Liver (tissue), 9 donors: ENCODE results near the gene GAGE10. TPM values are rescaled to one million over a fixed set of nuclear protein-coding genes. Genes with fewer than 3 reads are reported as not detected.

Experiments
- DNase-seq: peaks from one replicate; pipeline ENCODE4 v3.0.0-alpha.2; 2017; ENCODE audit warnings: low spot score
- H3K27ac ChIP-seq, 2 donors: one replicate each; pipeline ENCODE4 v1.7.0; 2013; ENCODE audit warnings: inconsistent platforms in 2 of 2, low read length in 2 of 2, control low read depth in 1 of 2, low read depth in 1 of 2, mild to moderate bottlenecking in 1 of 2
- H3K27me3 ChIP-seq, 4 donors: one replicate each; pipeline versions ENCODE4 v1.6.1 to v1.7.0; 2013; ENCODE audit warnings: low read length in 3 of 4, inconsistent platforms in 1 of 4, mild to moderate bottlenecking in 1 of 4, moderate library complexity in 1 of 4; ENCODE audit not compliant: control insufficient read depth in 4 of 4, insufficient read depth in 4 of 4
- H3K36me3 ChIP-seq, 4 donors: one replicate each; pipeline versions ENCODE4 v1.6.1 to v1.7.0; 2013; ENCODE audit warnings: low read length in 3 of 4, mild to moderate bottlenecking in 3 of 4, low read depth in 1 of 4, moderate library complexity in 1 of 4; ENCODE audit not compliant: control insufficient read depth in 4 of 4, insufficient read depth in 3 of 4
- H3K4me1 ChIP-seq, 4 donors: one replicate each; pipeline versions ENCODE4 v1.6.1 to v1.7.0; 2013; ENCODE audit warnings: low read length in 3 of 4, mild to moderate bottlenecking in 3 of 4, moderate library complexity in 1 of 4; ENCODE audit not compliant: control insufficient read depth in 4 of 4, insufficient read depth in 4 of 4
- H3K4me3 ChIP-seq, 3 donors: one replicate each; pipeline versions ENCODE4 v1.6.1 to v1.7.0; 2013; ENCODE audit warnings: low read length in 3 of 3, control low read depth in 1 of 3, low read depth in 1 of 3, mild to moderate bottlenecking in 1 of 3
- H3K9ac ChIP-seq, 2 donors: one replicate each; pipeline ENCODE4 v1.7.0; 2013; ENCODE audit warnings: low read length in 2 of 2, mild to moderate bottlenecking in 2 of 2, moderate library complexity in 2 of 2, control low read depth in 1 of 2, low read depth in 1 of 2
- H3K9me3 ChIP-seq, 4 donors: one replicate each; pipeline versions ENCODE4 v1.6.1 to v1.7.0; 2013; ENCODE audit warnings: low read length in 3 of 4; ENCODE audit not compliant: control insufficient read depth in 4 of 4
- ATF3 ChIP-seq: IDR thresholded peaks from 2 replicates; pipeline ENCODE4 v1.6.1; 2016; ENCODE audit warnings: antibody characterized with exemption
- CTCF ChIP-seq: fragments of 150-350 bp; IDR thresholded peaks from 2 replicates; pipeline ENCODE4 v1.5.1; 2017; ENCODE audit warnings: improper control_type of control experiment, low read depth, low read length; ENCODE audit not compliant: missing input control
- EGR1 ChIP-seq, 2 donors: IDR thresholded peaks; 2 replicates each; pipeline ENCODE4 v1.6.1; 2016 to 2018; ENCODE audit warnings: antibody characterized with exemption in 2 of 2, low read depth in 2 of 2
- FOXA1 ChIP-seq: IDR thresholded peaks from 2 replicates; pipeline ENCODE4 v1.6.1; 2016; ENCODE audit warnings: antibody characterized with exemption
- FOXA2 ChIP-seq: IDR thresholded peaks from 2 replicates; pipeline ENCODE4 v1.6.1; 2016; ENCODE audit warnings: antibody characterized with exemption
- GABPA ChIP-seq, 2 donors: IDR thresholded peaks in 1 of 2; conservative IDR thresholded peaks in 1 of 2; 2 replicates each; pipeline ENCODE4 v1.6.1; 2016; ENCODE audit warnings: antibody characterized with exemption in 2 of 2, mild to moderate bottlenecking in 1 of 2, moderate library complexity in 1 of 2
- HNF4A ChIP-seq, 2 donors: conservative IDR thresholded peaks; 2 replicates each; pipeline ENCODE4 v1.6.1; 2016; ENCODE audit warnings: antibody characterized with exemption in 2 of 2, mild to moderate bottlenecking in 2 of 2
- HNF4G ChIP-seq: IDR thresholded peaks from 2 replicates; pipeline ENCODE4 v1.6.1; 2016; ENCODE audit warnings: antibody characterized with exemption
- JUND ChIP-seq, 2 donors: IDR thresholded peaks; 2 replicates each; pipeline ENCODE4 v1.6.1; 2016; ENCODE audit warnings: antibody characterized with exemption in 2 of 2
- MAX ChIP-seq: IDR thresholded peaks from 2 replicates; pipeline ENCODE4 v1.6.1; 2016; ENCODE audit warnings: antibody characterized with exemption
- NR2F2 ChIP-seq: IDR thresholded peaks from 2 replicates; pipeline ENCODE4 v1.6.1; 2016; ENCODE audit warnings: antibody characterized with exemption
- RAD21 ChIP-seq, 2 donors: IDR thresholded peaks; 2 replicates each; pipeline ENCODE4 v1.6.1; 2016; ENCODE audit warnings: antibody characterized with exemption in 2 of 2, mild to moderate bottlenecking in 2 of 2
- REST ChIP-seq: IDR thresholded peaks from 2 replicates; pipeline ENCODE4 v1.6.1; 2016; ENCODE audit warnings: antibody characterized with exemption, mild to moderate bottlenecking
- RXRA ChIP-seq, 2 donors: IDR thresholded peaks; 2 replicates each; pipeline ENCODE4 v1.6.1; 2017 to 2018; ENCODE audit warnings: antibody characterized with exemption in 2 of 2, mild to moderate bottlenecking in 1 of 2
- SP1 ChIP-seq: IDR thresholded peaks from 2 replicates; pipeline ENCODE4 v1.6.1; 2018; ENCODE audit warnings: antibody characterized with exemption, mild to moderate bottlenecking
- TAF1 ChIP-seq: conservative IDR thresholded peaks from 2 replicates; pipeline ENCODE4 v1.6.1; 2016; ENCODE audit warnings: antibody characterized with exemption, mild to moderate bottlenecking
- YY1 ChIP-seq: IDR thresholded peaks from 2 replicates; pipeline ENCODE4 v1.6.1; 2016; ENCODE audit warnings: antibody characterized with exemption, mild to moderate bottlenecking
- ZBTB33 ChIP-seq: IDR thresholded peaks from 2 replicates; pipeline ENCODE4 v1.6.1; 2016; ENCODE audit warnings: antibody characterized with exemption
- WGBS: extraction: QIAGEN DNeasy Blood & Tissue Kit; methylation state at CpG from one replicate; pipeline ENCODE4 v1.1.7; 2013; 5-methylcytosine and 5-hydroxymethylcytosine counted together
- polyA plus RNA-seq, 2 donors: library from polyadenylated mRNA; stranded (reverse) in 1 of 2; unstranded in 1 of 2; fragments of 200-250 nt in 1 of 2; fragments of >200 nt in 1 of 2; fragmentation: Nextera tagmentation in 1 of 2; extraction: Ambion mirVana in 1 of 2; gene quantifications; one replicate each; pipeline versions ENCODE4 v1.2.1 to v1.2.3, GENCODE V29; 2013 to 2015
- total RNA-seq, 2 donors: library from RNA; depleted of rRNA; stranded (reverse); fragments of >200 nt; gene quantifications; one replicate each; pipeline ENCODE4 v1.2.3, GENCODE V29; 2014
- donor health status: healthy.
- donor health status: healthy.
- donor health status: healthy.
- donor health status: healthy.
- donor health status: healthy.

Gene GAGE10
- total and polyA plus RNA-seq, 4 donors, result not detected

GRCh38 chrX:49287665-49288064, 15.8 kb upstream of the GAGE10 start:
- Histone ChIP-seq H3K36me3 (no peaks in the 10 kb centered on the region), H3K27me3 (no peaks in the 10 kb centered on the region), H3K27ac (no peak overlapping the region), H3K4me1 (peaks cover 0 to 4% (median under 1%) of the 10 kb centered on the region in 4 donors), H3K4me3 (no peak overlapping the region), H3K9me3 (no peaks in the 10 kb centered on the region), H3K9ac (no peak overlapping the region)
- TF ChIP-seq ATF3 (no peak), CTCF (no peak), RAD21 (IDR thresholded peaks at IDR 0.05) (no peak), EGR1 (IDR thresholded peaks at IDR 0.05; ENCODE audit: low read depth in 2 of 2) (no peak), YY1 (no peak)
- 91% methylated on average over 1 of the region's 1 CpG for WGBS
- DNase-seq, result no peak

GRCh38 chrX:49290215-49290614, 13.2 kb upstream of the GAGE10 start:
- TF ChIP-seq YY1 (no peak), CTCF (no peak), SP1 (no peak), ZBTB33 (no peak), EGR1 (IDR thresholded peaks at IDR 0.05; ENCODE audit: low read depth in 2 of 2) (no peak), RAD21 (IDR thresholded peaks at IDR 0.05) (no peak), GABPA (IDR thresholded peaks at IDR 0.05 in 1 of 2, conservative IDR thresholded peaks at IDR 0.05 in 1 of 2) (no peak), RXRA (IDR thresholded peaks at IDR 0.05) (no peak), FOXA2 (no peak), ATF3 (no peak), HNF4G (no peak), MAX (no peak), HNF4A (conservative IDR thresholded peaks at IDR 0.05) (no peak), NR2F2 (no peak), FOXA1 (no peak), TAF1 (no peak), JUND (IDR thresholded peaks at IDR 0.05) (no peak), REST (no peak)
- Histone ChIP-seq H3K27ac (no peak overlapping the region), H3K4me3 (no peak overlapping the region), H3K36me3 (no peaks in the 10 kb centered on the region), H3K9ac (no peak overlapping the region), H3K9me3 (no peaks in the 10 kb centered on the region), H3K4me1 (peaks cover 0 to 4% (median under 1%) of the 10 kb centered on the region in 4 donors), H3K27me3 (no peaks in the 10 kb centered on the region)
- no peak for DNase-seq
- WGBS, result 78% methylated on average over 7 of the region's 7 CpGs
